IMR-90 (cell line): ENCODE data around the gene ACSL1. TPM values are rescaled to one million over a fixed set of nuclear protein-coding genes. Genes with fewer than 3 reads are reported as not detected.

Experiments used
- ATAC-seq: fragments of 200-7000 bp; cut with Tn5 transposase; 2 replicates; pipeline ENCODE4 v1.9.1; 2020; ENCODE audit warnings: low read depth, mild to moderate bottlenecking, moderate library complexity
- BruUV-seq: library from RNA; stranded (reverse); fragments of 400-500 nt; replicated peaks from 2 replicates; lab custom pipeline; 2021; lab: Mats Ljungman, UMichigan
- CTCF ChIA-PET: fragments of 300-600 bp; formaldehyde crosslinking; extraction: SDS; loops from one replicate; lab custom pipeline; 2021; ENCODE audit warnings: antibody characterized with exemption; lab: Yijun Ruan, JAX
- POLR2A ChIA-PET: fragments of 300-600 bp; sonication (Branson Sonifier 250); formaldehyde crosslinking; loops from one replicate; lab custom pipeline; 2022; ENCODE audit warnings: antibody characterized with exemption; ENCODE audit not compliant: unreplicated experiment; lab: Charles Lee
- DNase-seq: peaks from one replicate; pipeline ENCODE4 v3.0.0; 2013
- H2AFZ ChIP-seq: replicated peaks from 2 replicates; pipeline ENCODE3; 2013; ENCODE audit warnings: low read length, mild to moderate bottlenecking; ENCODE audit not compliant: poor library complexity
- H2AK5ac ChIP-seq: 2 replicates; pipeline ENCODE4 v1.6.1; 2013; ENCODE audit warnings: low read depth, low read length, inconsistent platforms
- H2AK9ac ChIP-seq: replicated peaks from 2 replicates; pipeline ENCODE3; 2013; ENCODE audit warnings: mild to moderate bottlenecking, low read depth, low read length, moderate library complexity; ENCODE audit not compliant: poor library complexity
- H2BK120ac ChIP-seq: 2 replicates; pipeline ENCODE4 v1.6.1; 2013; ENCODE audit warnings: low read depth, low read length, inconsistent platforms
- H2BK15ac ChIP-seq: 3 replicates; pipeline ENCODE4 v1.6.1; 2013; ENCODE audit warnings: low read depth, low read length, inconsistent platforms
- H2BK20ac ChIP-seq: 2 replicates; pipeline ENCODE4 v1.6.1; 2013; ENCODE audit warnings: low read depth, mild to moderate bottlenecking, inconsistent platforms, low read length, moderate library complexity
- H2BK5ac ChIP-seq: 2 replicates; pipeline ENCODE4 v1.6.1; 2013; ENCODE audit warnings: mild to moderate bottlenecking, low read depth, low read length, inconsistent platforms; ENCODE audit not compliant: poor library complexity, severe bottlenecking
- H3K14ac ChIP-seq: replicated peaks from 2 replicates; pipeline ENCODE4 v1.6.1; 2013; ENCODE audit warnings: low read depth, low read length, inconsistent platforms
- H3K18ac ChIP-seq: 2 replicates; pipeline ENCODE4 v1.6.1; 2013; ENCODE audit warnings: low read depth, low read length, control low read depth
- H3K23ac ChIP-seq: 2 replicates; pipeline ENCODE4 v1.6.1; 2013; ENCODE audit warnings: low read depth, low read length, inconsistent platforms
- H3K27ac ChIP-seq: 2 replicates; pipeline ENCODE4 v1.5.1; 2013; ENCODE audit warnings: mild to moderate bottlenecking, control low read depth, low read length; ENCODE audit not compliant: insufficient read depth
- H3K27me3 ChIP-seq: 2 replicates; pipeline ENCODE4 v1.6.1; 2013; ENCODE audit warnings: low read length; ENCODE audit not compliant: control insufficient read depth, insufficient read depth
- H3K36me3 ChIP-seq: 2 replicates; pipeline ENCODE4 v1.6.1; 2013; ENCODE audit warnings: low read length, mixed read lengths; ENCODE audit not compliant: control insufficient read depth, insufficient read depth
- H3K4ac ChIP-seq: 2 replicates; pipeline ENCODE4 v1.6.1; 2013; ENCODE audit warnings: low read depth, low read length, inconsistent platforms
- H3K4me1 ChIP-seq: 2 replicates; pipeline ENCODE4 v1.6.1; 2013; ENCODE audit warnings: low read length, mixed read lengths; ENCODE audit not compliant: control insufficient read depth, insufficient read depth
- H3K4me2 ChIP-seq: 2 replicates; pipeline ENCODE4 v1.6.1; 2013; ENCODE audit warnings: low read depth, mild to moderate bottlenecking, control low read depth, low read length, moderate library complexity
- H3K4me3 ChIP-seq: 2 replicates; pipeline ENCODE4 v1.5.1; 2013; ENCODE audit warnings: low read depth, mild to moderate bottlenecking, control low read depth, low read length, moderate library complexity; ENCODE audit not compliant: insufficient read depth
- H3K56ac ChIP-seq: 2 replicates; pipeline ENCODE4 v1.6.1; 2013; ENCODE audit warnings: low read length, inconsistent platforms; ENCODE audit not compliant: insufficient read depth; ENCODE audit errors: extremely low read depth
- H3K79me1 ChIP-seq, 2 experiments: 2 replicates each; pipeline ENCODE4 v1.6.1; 2013; ENCODE audit warnings: low read length in 2 of 2, inconsistent platforms in 1 of 2, low read depth in 1 of 2
- H3K9ac ChIP-seq: 2 replicates; pipeline ENCODE4 v1.6.1; 2013; ENCODE audit warnings: low read depth, low read length, control low read depth
- H3K9me1 ChIP-seq: 2 replicates; pipeline ENCODE4 v1.6.1; 2013; ENCODE audit warnings: low read length, inconsistent platforms; ENCODE audit not compliant: insufficient read depth
- H3K9me3 ChIP-seq: 2 replicates; pipeline ENCODE4 v1.6.1; 2013; ENCODE audit warnings: low read length; ENCODE audit not compliant: control insufficient read depth, insufficient read depth
- H4K20me1 ChIP-seq: 2 replicates; pipeline ENCODE4 v1.6.1; 2013; ENCODE audit warnings: low read length, inconsistent platforms; ENCODE audit not compliant: insufficient read depth
- H4K5ac ChIP-seq: 2 replicates; pipeline ENCODE4 v1.6.1; 2013; ENCODE audit warnings: mild to moderate bottlenecking, low read depth, low read length, control low read depth
- H4K8ac ChIP-seq, 2 experiments: 2 replicates each; pipeline ENCODE4 v1.6.1; 2013; ENCODE audit warnings: low read depth in 2 of 2, low read length in 2 of 2, control low read depth in 1 of 2, inconsistent platforms in 1 of 2
- H4K91ac ChIP-seq: 2 replicates; pipeline ENCODE4 v1.6.1; 2013; ENCODE audit warnings: low read depth, low read length, inconsistent platforms; ENCODE audit not compliant: insufficient read depth
- BHLHE40 ChIP-seq: fragments of 150-350 bp; IDR thresholded peaks from 2 replicates; pipeline ENCODE4 v1.6.1; 2016; ENCODE audit warnings: mild to moderate bottlenecking, low read depth, low read length
- FOS ChIP-seq: fragments of 150-350 bp; IDR thresholded peaks from 2 replicates; pipeline ENCODE4 v1.6.1; 2016; ENCODE audit warnings: low read depth, low read length
- MAFK ChIP-seq: IDR thresholded peaks from 2 replicates; pipeline ENCODE4 v1.6.1; 2012; ENCODE audit warnings: low read depth, low read length, improper control_type of control experiment
- MXI1 ChIP-seq: IDR thresholded peaks from 2 replicates; pipeline ENCODE4 v1.6.1; 2012; ENCODE audit warnings: low read depth, mild to moderate bottlenecking, low read length, moderate library complexity, borderline replicate concordance
- NFE2L2 ChIP-seq: fragments of 150-350 bp; IDR thresholded peaks from 2 replicates; pipeline ENCODE4 v1.6.1; 2016; ENCODE audit warnings: low read depth, mild to moderate bottlenecking, low read length
- SMC3 ChIP-seq: fragments of 150-350 bp; IDR thresholded peaks from 2 replicates; pipeline ENCODE4 v1.6.1; 2016; ENCODE audit warnings: low read depth, mild to moderate bottlenecking, antibody characterized with exemption, low read length, moderate library complexity
- WGBS, 2 experiments: methylation state at CpG; one replicate each; pipeline versions ENCODE4 v1.1.5 to v1.1.7; 2013; ENCODE audit warnings: missing lambda C conversion rate in 2 of 2; ENCODE audit not compliant: insufficient read length in 1 of 2; ENCODE audit errors: extremely low coverage in 2 of 2; 5-methylcytosine and 5-hydroxymethylcytosine counted together
- dilution Hi-C: fragments of 300-500 bp; cut with HindIII; formaldehyde crosslinking; loops from one replicate; pipeline ENCODE4 v1.14.3; 2018; ENCODE audit warnings: low sequenced_read_pairs; ENCODE audit not compliant: unreplicated experiment
- in situ Hi-C: fragments of 300-500 bp; cut with MboI; formaldehyde crosslinking; loops from 3 replicates; pipeline ENCODE4 v1.14.3; 2019; ENCODE audit warnings: low sequenced_read_pairs, inconsistent platforms, mixed read lengths
- intact Hi-C: fragments of 100-400 bp; cut with micrococcal nuclease; formaldehyde crosslinking; loops from 2 replicates; pipeline ENCODE4 v1.10.0; 2022
- polyA plus RNA-seq, 3 experiments: library from polyadenylated mRNA; depleted of rRNA; stranded (reverse); fragments of >200 nt; gene quantifications; 2 replicates each; pipeline ENCODE4 v1.2.3, GENCODE V29; 2012; ENCODE audit warnings: low replicate concordance in 1 of 3
- total RNA-seq: library from RNA; depleted of rRNA; stranded (reverse); fragments of >200 nt; gene quantifications from 2 replicates; pipeline ENCODE4 v1.2.3, GENCODE V29; 2012
- TF ChIP-seq, protein P1 (sequence below): fragments of 150-350 bp; IDR thresholded peaks from 2 replicates; pipeline ENCODE4 v1.6.1; 2016; ENCODE audit warnings: low read depth, mild to moderate bottlenecking, low read length, moderate library complexity, borderline replicate concordance

The ACSL1 gene
- total and polyA plus RNA-seq, 2 of the 4 experiments (the other 2 are of a cell fraction) = 14.4 to 26.0 TPM

DNA sequence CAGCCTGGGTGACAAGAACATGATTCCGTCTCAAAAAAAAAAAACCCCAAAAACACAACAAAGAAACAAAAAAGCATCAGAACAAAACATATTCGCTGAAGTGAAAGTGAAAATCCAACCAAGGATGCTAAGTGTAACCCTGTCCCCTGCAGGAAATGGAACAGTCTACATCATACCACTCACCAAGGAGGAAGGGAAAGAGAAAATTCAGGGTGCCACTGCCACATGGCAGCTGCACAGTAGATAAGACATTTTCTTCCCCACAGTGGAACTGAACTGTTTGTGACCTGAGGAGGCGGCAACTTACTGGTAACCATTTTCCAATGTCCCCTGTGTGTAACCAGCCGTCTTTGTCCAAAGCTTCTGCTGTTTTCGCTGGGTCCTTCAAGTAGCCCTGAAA, 63.7 kb downstream of the ACSL1 start:
- TF ChIP-seq, protein P1, sequence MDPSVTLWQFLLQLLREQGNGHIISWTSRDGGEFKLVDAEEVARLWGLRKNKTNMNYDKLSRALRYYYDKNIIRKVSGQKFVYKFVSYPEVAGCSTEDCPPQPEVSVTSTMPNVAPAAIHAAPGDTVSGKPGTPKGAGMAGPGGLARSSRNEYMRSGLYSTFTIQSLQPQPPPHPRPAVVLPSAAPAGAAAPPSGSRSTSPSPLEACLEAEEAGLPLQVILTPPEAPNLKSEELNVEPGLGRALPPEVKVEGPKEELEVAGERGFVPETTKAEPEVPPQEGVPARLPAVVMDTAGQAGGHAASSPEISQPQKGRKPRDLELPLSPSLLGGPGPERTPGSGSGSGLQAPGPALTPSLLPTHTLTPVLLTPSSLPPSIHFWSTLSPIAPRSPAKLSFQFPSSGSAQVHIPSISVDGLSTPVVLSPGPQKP = no peak
- TF ChIP-seq MXI1 (no peak), FOS (no peak), MAFK (no peak), NFE2L2 (no peak), SMC3 (no peak), BHLHE40 (no peak)
- no peak for DNase-seq
- no peak overlapping the region for H4K5ac ChIP-seq
- H3K4me3 ChIP-seq = no peak overlapping the region
- no TSS peak for BruUV-seq
- no peak overlapping the region for H3K27ac ChIP-seq
- H2AK9ac ChIP-seq = no peak overlapping the region
- no peak overlapping the region for H3K4ac ChIP-seq
- peaks cover 16% of the 10 kb centered on the region for H3K36me3 ChIP-seq
- H3K9ac ChIP-seq = no peak overlapping the region
- H2BK15ac ChIP-seq = no peak overlapping the region
- H3K23ac ChIP-seq = no peak overlapping the region
- intact Hi-C loops = no loop called here
- no peaks in the 10 kb centered on the region for H3K27me3 ChIP-seq
- POLR2A ChIA-PET = no interaction called here
- H3K14ac ChIP-seq = no peak overlapping the region
- no peak overlapping the region for H2BK20ac ChIP-seq
- H4K91ac ChIP-seq = no peak overlapping the region
- H3K4me1 ChIP-seq = peaks cover 3% of the 10 kb centered on the region
- H2AK5ac ChIP-seq = no peak overlapping the region
- H3K18ac ChIP-seq = no peak overlapping the region
- no peak for ATAC-seq
- H2BK5ac ChIP-seq = no peak overlapping the region
- H3K79me1 ChIP-seq = no peaks in the 10 kb centered on the region
- in situ Hi-C loops = no loop called here
- no peaks in the 10 kb centered on the region for H4K20me1 ChIP-seq
- CTCF ChIA-PET = no interaction called here
- H3K9me3 ChIP-seq = no peaks in the 10 kb centered on the region
- dilution Hi-C loops = no loop called here
- H2BK120ac ChIP-seq = no peak overlapping the region
- no CpG with 5 or more reads among the region's 5 CpGs for WGBS, 2 experiments
- no peak overlapping the region for H3K56ac ChIP-seq
- no peak overlapping the region for H4K8ac ChIP-seq
- no peaks in the 10 kb centered on the region for H3K9me1 ChIP-seq
- no peak overlapping the region for H2AFZ ChIP-seq
- H3K4me2 ChIP-seq = no peak overlapping the region
